ENCODE measurements around the gene BNIP2.

The BNIP2 gene

DNA sequence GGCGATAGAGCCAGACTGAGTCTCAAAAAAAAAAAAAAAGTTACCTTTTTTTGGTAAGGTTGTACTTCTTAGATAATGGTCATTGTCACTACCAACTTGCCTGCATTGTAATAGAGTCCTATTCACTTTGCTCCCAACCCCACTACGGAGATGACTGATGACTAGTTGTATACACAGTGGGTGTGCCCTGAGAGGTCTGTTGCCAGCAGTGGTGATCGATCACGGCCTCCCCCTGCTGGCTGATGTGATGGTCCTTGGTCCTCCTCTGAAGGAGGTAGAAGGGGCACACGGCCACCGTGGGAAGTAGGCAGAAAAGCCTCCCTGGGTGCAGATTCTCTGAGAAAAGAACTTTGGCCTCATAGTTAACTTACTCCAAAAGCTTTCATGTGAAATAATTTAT lies 66.8 kb downstream of the BNIP2 start:
- DNase-seq (ENCODE audit: low spot score): no peak

DNA sequence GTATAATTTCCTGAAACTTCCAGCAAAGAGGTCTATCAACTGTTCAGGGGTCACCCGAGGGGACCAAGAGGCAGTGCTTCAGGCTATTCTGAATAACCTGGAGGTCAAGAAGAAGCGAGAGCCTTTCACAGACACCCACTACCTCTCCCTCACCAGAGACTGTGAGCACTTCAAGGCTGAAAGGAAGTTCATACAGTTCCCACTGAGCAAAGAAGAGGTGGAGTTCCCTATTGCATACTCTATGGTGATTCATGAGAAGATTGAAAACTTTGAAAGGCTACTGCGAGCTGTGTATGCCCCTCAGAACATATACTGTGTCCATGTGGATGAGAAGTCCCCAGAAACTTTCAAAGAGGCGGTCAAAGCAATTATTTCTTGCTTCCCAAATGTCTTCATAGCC lies 70.7 kb downstream of the BNIP2 start:
- no peak for DNase-seq (ENCODE audit: low spot score)

DNA sequence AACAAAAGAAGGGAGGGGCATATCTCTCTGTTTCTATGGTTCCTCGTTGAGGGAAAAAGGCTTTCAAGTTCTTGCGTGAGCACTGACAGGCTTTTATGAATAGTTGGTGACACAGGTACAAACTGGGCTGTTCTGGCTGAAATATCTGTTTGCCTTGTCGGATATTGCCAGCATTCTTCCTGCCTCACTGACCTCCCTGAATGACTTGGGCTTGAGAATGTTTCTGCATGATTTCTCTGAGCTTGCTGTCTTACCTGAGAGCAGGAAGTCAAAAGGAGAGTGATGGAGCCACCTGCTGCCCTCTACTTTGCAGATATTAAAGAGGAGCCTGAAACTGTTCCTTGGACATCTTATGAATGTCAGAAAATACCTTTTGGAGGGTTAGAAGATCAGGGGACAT lies 72.7 kb downstream of the BNIP2 start:
- no peak for DNase-seq (ENCODE audit: low spot score)

DNA sequence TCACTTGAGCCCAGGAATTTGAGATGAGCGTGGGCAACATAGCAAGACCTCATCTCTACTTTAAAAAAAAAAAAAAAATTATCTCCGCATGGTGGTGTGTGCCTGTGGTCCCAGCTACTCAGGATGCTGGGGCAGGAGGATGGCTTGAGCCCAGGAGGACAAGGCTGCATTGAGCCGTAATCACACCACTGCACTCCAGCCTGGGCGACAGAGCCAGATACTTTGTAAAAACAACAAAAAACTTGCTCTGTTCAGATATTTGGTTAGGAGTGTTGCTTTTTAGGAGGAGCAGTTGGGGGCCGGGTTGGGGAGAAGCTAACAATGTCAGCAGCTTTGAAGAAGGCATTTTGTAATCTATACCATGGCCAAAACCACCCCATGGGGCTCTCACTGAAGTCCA lies 73.5 kb downstream of the BNIP2 start:
- no peak for DNase-seq (ENCODE audit: low spot score)

DNA sequence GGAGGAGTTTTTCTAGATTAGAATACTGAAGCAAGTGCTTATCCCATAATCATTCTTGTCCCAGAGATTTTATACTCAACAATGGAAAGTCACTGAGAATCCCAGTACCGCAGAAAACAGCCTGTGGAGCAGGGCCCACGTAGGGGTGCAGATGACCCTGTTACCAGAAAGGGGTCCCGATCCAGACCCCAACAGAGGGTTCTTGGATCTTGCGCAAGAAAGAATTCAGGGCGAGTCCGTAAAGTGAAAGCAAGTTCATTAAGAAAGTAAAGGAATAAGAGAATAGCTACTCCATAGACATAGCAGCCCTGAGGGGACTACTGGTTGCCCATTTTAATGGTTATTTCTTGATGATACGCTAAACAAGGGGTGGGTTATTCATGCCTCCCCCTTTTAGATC lies 75.0 kb downstream of the BNIP2 start:
- no peak for DNase-seq (ENCODE audit: low spot score)

DNA sequence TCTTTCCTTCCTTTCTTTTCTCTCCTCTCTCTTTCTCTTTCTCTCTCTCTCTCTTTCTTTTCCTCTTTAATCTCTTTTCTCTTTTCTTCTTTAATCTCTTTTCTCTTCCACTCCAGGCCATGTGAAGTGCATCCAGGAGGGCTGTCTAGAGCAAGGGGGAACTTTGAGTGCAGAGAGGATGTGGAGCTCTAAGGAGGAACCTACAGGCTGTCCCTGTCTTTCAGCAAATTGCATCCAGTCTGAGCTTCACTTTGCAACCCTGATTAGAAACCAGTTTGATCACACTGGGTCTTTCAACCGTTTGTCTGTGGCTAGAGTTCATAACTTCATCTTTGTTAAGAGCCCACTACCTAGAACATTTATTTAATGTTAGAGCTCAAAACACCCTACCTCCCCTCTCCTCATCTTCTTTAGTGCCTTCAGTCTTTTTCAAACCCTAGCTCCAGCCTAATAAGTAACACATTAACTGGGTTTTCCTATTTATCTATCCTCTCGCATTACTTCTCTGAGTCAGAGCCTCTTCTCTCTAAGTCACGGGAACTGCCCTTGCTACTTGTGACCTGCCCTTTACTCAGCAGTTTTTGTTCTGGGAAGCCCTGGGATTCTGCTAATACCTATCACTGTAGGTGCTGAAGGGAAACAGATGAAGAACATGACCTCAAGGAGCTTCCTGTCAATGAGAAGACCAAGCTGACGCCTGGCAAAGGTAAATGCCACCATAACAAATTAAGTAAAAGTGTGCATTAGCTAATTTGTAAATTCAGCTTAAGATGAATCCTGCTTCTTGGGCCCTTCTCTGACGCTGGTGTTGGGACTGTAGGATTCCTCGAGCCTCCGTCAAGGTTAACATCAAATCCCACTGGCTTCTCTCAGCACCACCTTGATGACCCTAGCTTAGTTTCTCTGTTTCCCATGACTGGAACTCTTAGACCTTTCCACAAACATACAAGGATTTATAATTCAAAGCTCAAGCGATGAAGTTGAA lies 77.6 kb downstream of the BNIP2 start, which contains the start of gene GCNT3:
TSS of gene GCNT3 (plus strand) at position 508 of the 985 bp plus-strand sequence. CDS start 6,456 bp downstream, outside the sequence.
- DNase-seq (ENCODE audit: low spot score): no peak

DNA sequence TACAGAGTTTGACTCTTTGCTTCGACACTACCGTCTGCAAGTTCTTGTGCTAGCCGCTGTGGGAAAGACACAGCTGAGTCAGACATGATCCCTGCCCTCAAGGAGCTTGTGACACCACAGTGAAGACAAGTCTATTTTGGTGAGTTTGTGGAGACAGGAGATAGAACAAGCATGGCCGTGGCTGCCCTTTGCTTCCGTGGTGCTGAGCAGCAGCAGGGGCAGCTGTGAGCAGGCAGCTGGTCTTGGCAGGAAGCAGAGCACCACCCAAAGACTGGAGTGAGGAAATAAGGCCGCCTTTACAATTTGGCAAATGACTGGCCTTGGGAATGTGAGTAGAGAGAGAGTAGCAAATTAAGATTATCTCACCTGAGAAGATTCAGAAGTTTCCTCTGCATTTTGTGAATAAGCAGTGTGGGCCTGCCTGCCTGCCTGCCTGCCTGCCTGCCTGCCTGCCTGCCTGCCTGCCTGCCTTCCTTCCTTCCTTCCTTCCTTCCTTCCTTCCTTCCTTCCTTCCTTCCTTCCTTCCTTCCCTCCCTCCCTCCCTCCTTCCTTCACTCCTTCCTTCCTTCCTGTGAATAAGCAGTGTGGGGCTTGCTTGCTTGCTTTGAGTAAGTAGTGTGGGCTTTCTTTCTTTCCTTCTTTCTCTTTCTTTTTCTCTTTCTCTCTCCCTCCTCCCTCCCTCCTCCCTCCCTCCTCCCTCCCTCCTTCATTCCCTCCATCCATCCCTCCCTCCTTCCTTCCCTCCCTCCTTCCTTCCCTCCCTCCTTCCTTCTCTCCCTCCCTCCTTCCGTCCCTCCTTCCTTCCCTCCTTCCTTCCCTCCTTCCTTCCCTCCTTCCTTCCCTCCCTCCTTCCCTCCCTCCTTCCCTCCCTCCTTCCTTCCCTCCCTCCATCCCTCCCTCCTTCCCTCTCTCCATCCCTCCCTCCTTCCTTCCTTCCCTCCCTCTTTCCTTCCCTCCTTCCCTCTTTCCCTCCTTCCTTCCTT lies 79.1 kb downstream of the BNIP2 start:
- DNase-seq (ENCODE audit: low spot score): no peak
